B cell (primary cell): ENCODE measurements around the gene RIPK1.

ENCODE experiments used
- CTCF ChIP-seq: fragments of 200-600 bp; IDR thresholded peaks from one replicate; pipeline ENCODE4 v1.8.0; 2022; ENCODE audit warnings: antibody characterized with exemption, mild to moderate bottlenecking
- EZH2 ChIP-seq: IDR thresholded peaks from 2 replicates; pipeline ENCODE4 v1.6.1; 2012; ENCODE audit warnings: borderline replicate concordance, low read depth, mild to moderate bottlenecking, moderate library complexity, low read length; ENCODE audit not compliant: insufficient read depth, poor library complexity, severe bottlenecking

- TF ChIP-seq CTCF (no peak), EZH2 (no peak)
Measured at GRCh38 chr6:3139090-3139903, 71.0 kb downstream of the RIPK1 start.
